ENCODE measurements around the gene AR.

DNA sequence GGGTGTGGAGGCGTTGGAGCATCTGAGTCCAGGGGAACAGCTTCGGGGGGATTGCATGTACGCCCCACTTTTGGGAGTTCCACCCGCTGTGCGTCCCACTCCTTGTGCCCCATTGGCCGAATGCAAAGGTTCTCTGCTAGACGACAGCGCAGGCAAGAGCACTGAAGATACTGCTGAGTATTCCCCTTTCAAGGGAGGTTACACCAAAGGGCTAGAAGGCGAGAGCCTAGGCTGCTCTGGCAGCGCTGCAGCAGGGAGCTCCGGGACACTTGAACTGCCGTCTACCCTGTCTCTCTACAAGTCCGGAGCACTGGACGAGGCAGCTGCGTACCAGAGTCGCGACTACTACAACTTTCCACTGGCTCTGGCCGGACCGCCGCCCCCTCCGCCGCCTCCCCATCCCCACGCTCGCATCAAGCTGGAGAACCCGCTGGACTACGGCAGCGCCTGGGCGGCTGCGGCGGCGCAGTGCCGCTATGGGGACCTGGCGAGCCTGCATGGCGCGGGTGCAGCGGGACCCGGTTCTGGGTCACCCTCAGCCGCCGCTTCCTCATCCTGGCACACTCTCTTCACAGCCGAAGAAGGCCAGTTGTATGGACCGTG lies 2.2 kb downstream of the AR start:
- TF ChIP-seq, protein P1, sequence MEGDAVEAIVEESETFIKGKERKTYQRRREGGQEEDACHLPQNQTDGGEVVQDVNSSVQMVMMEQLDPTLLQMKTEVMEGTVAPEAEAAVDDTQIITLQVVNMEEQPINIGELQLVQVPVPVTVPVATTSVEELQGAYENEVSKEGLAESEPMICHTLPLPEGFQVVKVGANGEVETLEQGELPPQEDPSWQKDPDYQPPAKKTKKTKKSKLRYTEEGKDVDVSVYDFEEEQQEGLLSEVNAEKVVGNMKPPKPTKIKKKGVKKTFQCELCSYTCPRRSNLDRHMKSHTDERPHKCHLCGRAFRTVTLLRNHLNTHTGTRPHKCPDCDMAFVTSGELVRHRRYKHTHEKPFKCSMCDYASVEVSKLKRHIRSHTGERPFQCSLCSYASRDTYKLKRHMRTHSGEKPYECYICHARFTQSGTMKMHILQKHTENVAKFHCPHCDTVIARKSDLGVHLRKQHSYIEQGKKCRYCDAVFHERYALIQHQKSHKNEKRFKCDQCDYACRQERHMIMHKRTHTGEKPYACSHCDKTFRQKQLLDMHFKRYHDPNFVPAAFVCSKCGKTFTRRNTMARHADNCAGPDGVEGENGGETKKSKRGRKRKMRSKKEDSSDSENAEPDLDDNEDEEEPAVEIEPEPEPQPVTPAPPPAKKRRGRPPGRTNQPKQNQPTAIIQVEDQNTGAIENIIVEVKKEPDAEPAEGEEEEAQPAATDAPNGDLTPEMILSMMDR (IDR thresholded peaks at IDR 0.05; ENCODE audit: insufficient read depth, low read length, poor library complexity, severe bottlenecking) = no peak
- no peak for TF ChIP-seq EZH2phosphoT487 (conservative IDR thresholded peaks at IDR 0.05; ENCODE audit: low read length)

Measured in SU-DHL-6 (cell line).